ENCODE results near the gene FOXN3.

Gene FOXN3

DNA sequence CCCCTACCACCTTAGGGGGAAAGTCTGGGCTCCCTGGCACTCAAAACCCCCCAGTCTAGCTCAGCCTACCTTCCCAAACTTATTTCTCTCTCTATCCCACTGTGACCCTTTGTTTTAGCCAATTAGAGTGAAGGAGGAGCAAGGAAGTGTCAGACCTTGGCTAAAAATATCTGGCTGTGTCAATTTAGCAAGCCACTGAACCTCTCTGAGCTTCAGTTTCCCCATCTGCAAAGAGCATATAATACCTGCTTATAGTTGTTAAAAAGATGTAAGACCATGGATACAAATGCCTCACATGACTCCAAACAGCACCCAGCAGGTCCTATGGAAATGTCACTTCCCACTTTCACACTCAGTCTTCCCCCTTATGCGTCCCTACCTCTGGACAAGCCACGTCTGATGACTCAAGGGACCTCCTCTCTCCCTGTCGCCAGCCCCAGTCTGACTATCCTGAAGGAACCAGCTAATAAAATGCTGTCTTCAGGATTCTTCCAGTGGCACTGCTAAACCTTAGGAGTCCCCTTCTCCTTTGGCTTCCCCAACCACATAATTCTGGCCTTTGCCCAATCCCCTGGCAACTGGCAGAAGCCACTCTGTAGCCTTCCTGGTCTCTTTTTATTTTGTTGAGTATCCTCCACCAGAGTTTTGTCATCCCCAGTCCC is 19.3 kb downstream of the FOXN3 start:
- Histone ChIP-seq H3K36me3 (no peaks in the 10 kb centered on the region), H3K4me1 (peaks cover 0 to 74% (median 24%) of the 10 kb centered on the region in 4 donors), H3K27me3 (no peaks in the 10 kb centered on the region), H3K4me3 (no peak overlapping the region), H3K9me3 (no peaks in the 10 kb centered on the region), H3K27ac (no peak overlapping the region)
- TF ChIP-seq, protein P1, sequence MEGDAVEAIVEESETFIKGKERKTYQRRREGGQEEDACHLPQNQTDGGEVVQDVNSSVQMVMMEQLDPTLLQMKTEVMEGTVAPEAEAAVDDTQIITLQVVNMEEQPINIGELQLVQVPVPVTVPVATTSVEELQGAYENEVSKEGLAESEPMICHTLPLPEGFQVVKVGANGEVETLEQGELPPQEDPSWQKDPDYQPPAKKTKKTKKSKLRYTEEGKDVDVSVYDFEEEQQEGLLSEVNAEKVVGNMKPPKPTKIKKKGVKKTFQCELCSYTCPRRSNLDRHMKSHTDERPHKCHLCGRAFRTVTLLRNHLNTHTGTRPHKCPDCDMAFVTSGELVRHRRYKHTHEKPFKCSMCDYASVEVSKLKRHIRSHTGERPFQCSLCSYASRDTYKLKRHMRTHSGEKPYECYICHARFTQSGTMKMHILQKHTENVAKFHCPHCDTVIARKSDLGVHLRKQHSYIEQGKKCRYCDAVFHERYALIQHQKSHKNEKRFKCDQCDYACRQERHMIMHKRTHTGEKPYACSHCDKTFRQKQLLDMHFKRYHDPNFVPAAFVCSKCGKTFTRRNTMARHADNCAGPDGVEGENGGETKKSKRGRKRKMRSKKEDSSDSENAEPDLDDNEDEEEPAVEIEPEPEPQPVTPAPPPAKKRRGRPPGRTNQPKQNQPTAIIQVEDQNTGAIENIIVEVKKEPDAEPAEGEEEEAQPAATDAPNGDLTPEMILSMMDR (IDR thresholded peaks at IDR 0.05) = no peak
- intact Hi-C loops (cut with DNase I; ENCODE audit: low total_unique reads) = no loop called here
- DNase-seq = no peak

DNA sequence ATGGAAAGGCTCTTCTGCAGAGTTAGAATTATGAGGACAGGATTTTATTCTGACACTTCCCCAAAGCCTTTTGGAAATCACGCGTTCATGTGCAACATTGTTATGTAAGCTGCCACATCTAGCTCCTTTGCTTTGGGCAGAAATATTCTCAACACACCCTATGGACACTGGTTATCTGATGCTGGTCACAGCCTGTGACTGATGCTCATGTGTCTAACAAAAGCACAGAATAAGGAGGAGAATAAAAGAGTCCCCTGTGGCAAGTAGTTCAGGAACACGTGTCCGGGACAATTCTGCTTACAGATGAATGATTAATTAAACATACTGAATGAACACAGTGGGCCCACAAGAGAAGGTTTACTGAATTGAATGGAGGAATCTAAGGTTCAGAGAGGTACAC is 22.1 kb downstream of the FOXN3 start:
- no peaks in the 10 kb centered on the region for H3K27me3 ChIP-seq
- H3K36me3 ChIP-seq = no peaks in the 10 kb centered on the region
- no peaks in the 10 kb centered on the region for H3K9me3 ChIP-seq
- no peak overlapping the region for H3K4me3 ChIP-seq
- intact Hi-C loops (cut with DNase I; ENCODE audit: low total_unique reads) = no loop called here
- DNase-seq = no peak
- TF ChIP-seq, protein P1 (IDR thresholded peaks at IDR 0.05) = no peak
- H3K27ac ChIP-seq = no peak overlapping the region
- H3K4me1 ChIP-seq = peaks cover 0 to 72% (median 23%) of the 10 kb centered on the region in 4 donors

DNA sequence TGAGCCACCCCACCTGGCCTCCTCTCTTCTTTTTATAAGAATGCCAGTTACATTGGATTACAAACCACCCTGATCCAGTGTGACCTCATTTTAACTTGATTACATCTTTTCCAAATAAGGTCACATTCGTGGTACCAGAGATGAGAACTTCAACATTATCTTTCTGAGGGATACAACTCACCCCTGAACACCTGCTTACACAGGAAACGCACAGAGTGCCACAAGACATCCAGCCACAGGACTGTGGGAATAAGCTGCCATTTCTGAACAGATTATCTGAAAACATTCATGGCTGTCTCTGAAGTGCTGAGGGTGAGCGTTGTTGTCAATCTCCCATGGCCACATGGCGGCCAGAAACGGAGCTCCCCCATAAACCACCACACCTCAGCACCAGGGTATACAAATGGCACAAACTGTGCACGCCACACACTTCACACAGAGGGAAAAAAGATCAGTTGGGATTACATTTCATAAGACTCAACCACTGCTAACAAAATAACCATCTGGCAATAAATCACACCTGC is 23.7 kb downstream of the FOXN3 start:
- TF ChIP-seq, protein P1 (IDR thresholded peaks at IDR 0.05) = no peak
- Histone ChIP-seq H3K4me1 (peaks cover 0 to 72% (median 13%) of the 10 kb centered on the region in 4 donors), H3K27me3 (no peaks in the 10 kb centered on the region), H3K27ac (no peak overlapping the region), H3K9me3 (no peaks in the 10 kb centered on the region), H3K36me3 (no peaks in the 10 kb centered on the region), H3K4me3 (no peak overlapping the region)
- DNase-seq = no peak
- intact Hi-C loops (cut with DNase I; ENCODE audit: low total_unique reads) = no loop called here

DNA sequence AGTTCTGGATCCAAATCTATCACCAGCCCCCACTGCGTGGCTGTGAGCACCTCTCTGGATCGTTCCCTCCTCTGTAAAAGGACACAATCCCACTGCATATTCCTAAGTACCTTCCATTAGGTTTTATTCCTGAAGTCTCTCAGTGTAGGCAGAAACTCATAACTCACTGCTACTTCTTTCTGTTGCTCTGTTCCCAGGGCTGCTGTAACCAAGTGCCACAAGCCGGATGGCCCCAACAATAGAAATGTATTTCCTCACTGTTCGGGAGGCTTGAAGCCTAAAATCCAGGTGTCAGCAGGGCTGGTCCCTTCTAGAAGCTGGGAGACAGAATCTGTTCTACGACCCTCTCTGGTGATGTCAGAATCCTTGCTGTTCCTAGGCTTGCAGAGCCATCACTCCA is 24.9 kb downstream of the FOXN3 start:
- intact Hi-C loops (cut with DNase I; ENCODE audit: low total_unique reads) = no loop called here
- DNase-seq = no peak
- Histone ChIP-seq H3K9me3 (no peaks in the 10 kb centered on the region), H3K4me3 (no peak overlapping the region), H3K4me1 (peaks cover 0 to 67% (median 13%) of the 10 kb centered on the region in 4 donors), H3K36me3 (no peaks in the 10 kb centered on the region), H3K27ac (no peak overlapping the region), H3K27me3 (no peaks in the 10 kb centered on the region)
- TF ChIP-seq, protein P1 (IDR thresholded peaks at IDR 0.05) = no peak

DNA sequence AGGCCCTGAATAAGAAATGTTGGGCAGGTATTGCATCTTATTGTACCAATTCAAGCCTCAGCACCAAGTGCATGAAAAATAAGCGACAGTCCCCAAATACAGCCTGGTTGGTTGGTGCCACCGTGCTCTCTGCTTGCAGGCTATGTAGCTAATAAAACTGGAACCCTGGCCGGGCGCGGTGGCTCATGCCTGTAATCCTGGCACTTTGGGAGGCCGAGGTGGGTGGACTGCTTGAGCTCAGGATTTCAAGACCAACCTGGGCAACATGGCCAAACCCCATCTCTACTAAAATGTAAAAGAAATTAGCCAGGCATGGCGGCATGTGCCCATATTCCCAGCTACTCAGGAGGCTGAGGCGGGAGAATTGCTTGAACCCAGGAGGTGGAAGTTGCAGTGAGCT is 25.5 kb downstream of the FOXN3 start:
- H3K36me3 ChIP-seq = no peaks in the 10 kb centered on the region
- no peak overlapping the region for H3K27ac ChIP-seq
- H3K27me3 ChIP-seq = no peaks in the 10 kb centered on the region
- TF ChIP-seq, protein P1 (IDR thresholded peaks at IDR 0.05) = no peak
- no peak for DNase-seq
- no peaks in the 10 kb centered on the region for H3K9me3 ChIP-seq
- H3K4me3 ChIP-seq = no peak overlapping the region
- H3K4me1 ChIP-seq = peaks cover 0 to 72% (median 13%) of the 10 kb centered on the region in 4 donors
- intact Hi-C loops (cut with DNase I; ENCODE audit: low total_unique reads) = no loop called here
